NCI-H2107 treated with DMSO at 0.1 percent for 48 hours (cell line): ENCODE measurements around the gene CCDC97.
"Not testable (repeated sequence)": the region's sequence is repeated elsewhere in the genome, so short reads cannot be mapped to it uniquely, and the experiment has no call there.

Experiments used
- DNase-seq: peaks from one replicate; lab custom pipeline; 2025; ENCODE audit not compliant: unreplicated experiment; lab: John Stamatoyannopoulos, UW

Gene CCDC97

GRCh38 chr19:41332000-41332399 lies 22.0 kb downstream of the CCDC97 start:
- no peak for DNase-seq

GRCh38 chr19:41332468-41332867 lies 22.5 kb downstream of the CCDC97 start:
- no peak for DNase-seq

GRCh38 chr19:41334793-41335192 lies 24.8 kb downstream of the CCDC97 start:
- no peak for DNase-seq

- no peak for DNase-seq
Observed at GRCh38 chr19:41335467-41335866, 25.5 kb downstream of the CCDC97 start.

- DNase-seq, result no peak
Observed at GRCh38 chr19:41339936-41340335, 30.0 kb downstream of the CCDC97 start.

GRCh38 chr19:41341669-41342490 lies 31.9 kb downstream of the CCDC97 start:
- DNase-seq, result no peak

- DNase-seq, result no peak
Observed at GRCh38 chr19:41344162-41344561, 34.2 kb downstream of the CCDC97 start.

GRCh38 chr19:41346916-41347315 lies 36.9 kb downstream of the CCDC97 start:
- not testable (repeated sequence) for DNase-seq

- DNase-seq, result no peak
Observed at GRCh38 chr19:41350735-41351338, 40.9 kb downstream of the CCDC97 start.

GRCh38 chr19:41351339-41352245 lies 41.6 kb downstream of the CCDC97 start:
- no peak for DNase-seq

GRCh38 chr19:41352279-41352608 lies 42.3 kb downstream of the CCDC97 start:
- no peak for DNase-seq

GRCh38 chr19:41352609-41353465 lies 42.9 kb downstream of the CCDC97 start:
- no peak for DNase-seq

GRCh38 chr19:41353466-41354342 lies 43.7 kb downstream of the CCDC97 start, which contains the start of gene TGFB1:
Gene TGFB1, minus strand, starts transcription at chr19:41353922. Its CDS starts 878 bp downstream, at chr19:41353044.
- no peak for DNase-seq

GRCh38 chr19:41354343-41354953 lies 44.5 kb downstream of the CCDC97 start:
- no peak for DNase-seq

GRCh38 chr19:41355035-41355434 lies 45.1 kb downstream of the CCDC97 start:
- no peak for DNase-seq

GRCh38 chr19:41355802-41356201 lies 45.8 kb downstream of the CCDC97 start:
- no peak for DNase-seq

- DNase-seq, result no peak
Observed at GRCh38 chr19:41356984-41357739, 47.2 kb downstream of the CCDC97 start.

- DNase-seq, result no peak
Observed at GRCh38 chr19:41357746-41358145, 47.8 kb downstream of the CCDC97 start.

GRCh38 chr19:41359741-41360140 lies 49.8 kb downstream of the CCDC97 start:
- no peak for DNase-seq
